ENCODE measurements around the gene MRPL41.

Gene MRPL41

GRCh38 chr9:137538058-137538457 is 13.6 kb upstream of the MRPL41 start:
- no peak for DNase-seq
- no peak overlapping the region for H3K18ac ChIP-seq (ENCODE audit: low read depth in 1 of 2, low read length in 2 of 2)
- H3K79me1 ChIP-seq (replicated peaks; ENCODE audit: low read length, poor library complexity, severe bottlenecking): peaks cover 4% of the 10 kb centered on the region
- H3K27me3 ChIP-seq (ENCODE audit: control insufficient read depth in 1 of 2, insufficient read depth in 1 of 2, low read length in 2 of 2): no peaks in the 10 kb centered on the region
- H2BK120ac ChIP-seq (ENCODE audit: low read depth, low read length): no peak overlapping the region
- H2BK5ac ChIP-seq (ENCODE audit: low read depth, low read length, poor library complexity, severe bottlenecking): no peak overlapping the region
- H3K4ac ChIP-seq (ENCODE audit: low read depth in 1 of 2, low read length in 2 of 2): no peak overlapping the region
- H3K4me3 ChIP-seq (ENCODE audit: insufficient read depth in 1 of 2, low read depth in 1 of 2, low read length in 2 of 2): no peak overlapping the region
- H2BK12ac ChIP-seq (ENCODE audit: low read length in 2 of 2): no peak overlapping the region
- no peak overlapping the region for H2AFZ ChIP-seq (ENCODE audit: low read depth, low read length)
- H3K23ac ChIP-seq (ENCODE audit: low read length in 2 of 2): no peak overlapping the region
- H3K4me1 ChIP-seq (ENCODE audit: control insufficient read depth, insufficient read depth, low read depth, low read length): peaks cover 3% of the 10 kb centered on the region
- H3K9ac ChIP-seq (ENCODE audit: low read length): no peak overlapping the region
- no peak overlapping the region for H3K4me2 ChIP-seq (ENCODE audit: low read length, poor library complexity, severe bottlenecking)
- H3K14ac ChIP-seq (ENCODE audit: low read length in 2 of 2): no peak overlapping the region
- WGBS: 98% methylated on average over 16 of the region's 16 CpGs
- H4K91ac ChIP-seq (ENCODE audit: low read length): no peak overlapping the region
- H2BK15ac ChIP-seq (ENCODE audit: low read depth, poor library complexity, severe bottlenecking): no peak overlapping the region
- H3K27ac ChIP-seq (ENCODE audit: low read length, poor library complexity, severe bottlenecking): no peak overlapping the region
- H2AK5ac ChIP-seq (ENCODE audit: low read length, severe bottlenecking): no peak overlapping the region
- no peak overlapping the region for H4K8ac ChIP-seq (ENCODE audit: low read length)
- H3K9me3 ChIP-seq (ENCODE audit: control insufficient read depth, low read length): no peaks in the 10 kb centered on the region
- peaks cover 0 to 21% of the 10 kb centered on the region in 2 experiments for H3K36me3 ChIP-seq (ENCODE audit: control insufficient read depth in 1 of 2, insufficient read depth in 2 of 2, low read depth in 1 of 2, low read length in 2 of 2)

- Histone ChIP-seq H3K27me3 (ENCODE audit: control insufficient read depth in 1 of 2, insufficient read depth in 1 of 2, low read length in 2 of 2) (no peaks in the 10 kb centered on the region), H2AFZ (ENCODE audit: low read depth, low read length) (no peak overlapping the region), H3K4me2 (ENCODE audit: low read length, poor library complexity, severe bottlenecking) (no peak overlapping the region), H3K4me1 (ENCODE audit: control insufficient read depth, insufficient read depth, low read depth, low read length) (no peaks in the 10 kb centered on the region), H2BK5ac (ENCODE audit: low read depth, low read length, poor library complexity, severe bottlenecking) (no peak overlapping the region), H3K27ac (ENCODE audit: low read length, poor library complexity, severe bottlenecking) (no peak overlapping the region), H3K4ac (ENCODE audit: low read depth in 1 of 2, low read length in 2 of 2) (no peak overlapping the region), H4K91ac (ENCODE audit: low read length) (no peak overlapping the region), H2BK15ac (ENCODE audit: low read depth, poor library complexity, severe bottlenecking) (no peak overlapping the region), H3K14ac (ENCODE audit: low read length in 2 of 2) (no peak overlapping the region), H3K36me3 (ENCODE audit: control insufficient read depth in 1 of 2, insufficient read depth in 2 of 2, low read depth in 1 of 2, low read length in 2 of 2) (peaks cover 0 to 29% of the 10 kb centered on the region in 2 experiments), H3K9me3 (ENCODE audit: control insufficient read depth, low read length) (no peaks in the 10 kb centered on the region), H3K9ac (ENCODE audit: low read length) (no peak overlapping the region), H2BK120ac (ENCODE audit: low read depth, low read length) (no peak overlapping the region), H3K23ac (ENCODE audit: low read length in 2 of 2) (no peak overlapping the region), H4K8ac (ENCODE audit: low read length) (no peak overlapping the region), H2BK12ac (ENCODE audit: low read length in 2 of 2) (no peak overlapping the region), H2AK5ac (ENCODE audit: low read length, severe bottlenecking) (no peak overlapping the region), H3K4me3 (ENCODE audit: insufficient read depth in 1 of 2, low read depth in 1 of 2, low read length in 2 of 2) (no peak overlapping the region), H3K18ac (ENCODE audit: low read depth in 1 of 2, low read length in 2 of 2) (no peak overlapping the region), H3K79me1 (replicated peaks; ENCODE audit: low read length, poor library complexity, severe bottlenecking) (no peaks in the 10 kb centered on the region)
- 94% methylated on average over 18 of the region's 18 CpGs for WGBS
- no peak for DNase-seq
Measured at GRCh38 chr9:137540536-137540935, 11.1 kb upstream of the MRPL41 start.

GRCh38 chr9:137542486-137542885 is 9.2 kb upstream of the MRPL41 start:
- Histone ChIP-seq H3K27ac (ENCODE audit: low read length, poor library complexity, severe bottlenecking) (no peak overlapping the region), H2AFZ (ENCODE audit: low read depth, low read length) (no peak overlapping the region), H3K4me2 (ENCODE audit: low read length, poor library complexity, severe bottlenecking) (no peak overlapping the region), H4K8ac (ENCODE audit: low read length) (no peak overlapping the region), H2BK5ac (ENCODE audit: low read depth, low read length, poor library complexity, severe bottlenecking) (no peak overlapping the region), H2BK12ac (ENCODE audit: low read length in 2 of 2) (no peak overlapping the region), H2BK120ac (ENCODE audit: low read depth, low read length) (no peak overlapping the region), H2AK5ac (ENCODE audit: low read length, severe bottlenecking) (no peak overlapping the region), H3K14ac (ENCODE audit: low read length in 2 of 2) (no peak overlapping the region), H2BK15ac (ENCODE audit: low read depth, poor library complexity, severe bottlenecking) (no peak overlapping the region), H3K23ac (ENCODE audit: low read length in 2 of 2) (no peak overlapping the region), H4K91ac (ENCODE audit: low read length) (no peak overlapping the region), H3K9ac (ENCODE audit: low read length) (no peak overlapping the region), H3K4me1 (ENCODE audit: control insufficient read depth, insufficient read depth, low read depth, low read length) (no peaks in the 10 kb centered on the region), H3K18ac (ENCODE audit: low read depth in 1 of 2, low read length in 2 of 2) (no peak overlapping the region), H3K4ac (ENCODE audit: low read depth in 1 of 2, low read length in 2 of 2) (no peak overlapping the region), H3K4me3 (ENCODE audit: insufficient read depth in 1 of 2, low read depth in 1 of 2, low read length in 2 of 2) (no peak overlapping the region), H3K27me3 (ENCODE audit: control insufficient read depth in 1 of 2, insufficient read depth in 1 of 2, low read length in 2 of 2) (no peaks in the 10 kb centered on the region), H3K36me3 (ENCODE audit: control insufficient read depth in 1 of 2, insufficient read depth in 2 of 2, low read depth in 1 of 2, low read length in 2 of 2) (peaks cover 0 to 37% of the 10 kb centered on the region in 2 experiments), H3K79me1 (replicated peaks; ENCODE audit: low read length, poor library complexity, severe bottlenecking) (no peaks in the 10 kb centered on the region), H3K9me3 (ENCODE audit: control insufficient read depth, low read length) (no peaks in the 10 kb centered on the region)
- DNase-seq: no peak
- WGBS: 91% methylated on average over 20 of the region's 20 CpGs

- Histone ChIP-seq H2BK120ac (ENCODE audit: low read depth, low read length) (no peak overlapping the region), H3K4me3 (ENCODE audit: insufficient read depth in 1 of 2, low read depth in 1 of 2, low read length in 2 of 2) (peak overlapping the region in 1 of 2 experiments; percentile 60), H4K8ac (ENCODE audit: low read length) (no peak overlapping the region), H2BK12ac (ENCODE audit: low read length in 2 of 2) (no peak overlapping the region), H3K9ac (ENCODE audit: low read length) (peak overlapping the region; percentile 88), H3K79me1 (replicated peaks; ENCODE audit: low read length, poor library complexity, severe bottlenecking) (no peaks in the 10 kb centered on the region), H3K36me3 (ENCODE audit: control insufficient read depth in 1 of 2, insufficient read depth in 2 of 2, low read depth in 1 of 2, low read length in 2 of 2) (peaks cover 0 to 33% of the 10 kb centered on the region in 2 experiments), H3K14ac (ENCODE audit: low read length in 2 of 2) (peak overlapping the region in 1 of 2 experiments; percentile 67), H3K27me3 (ENCODE audit: control insufficient read depth in 1 of 2, insufficient read depth in 1 of 2, low read length in 2 of 2) (no peaks in the 10 kb centered on the region), H3K23ac (ENCODE audit: low read length in 2 of 2) (peak overlapping the region in 1 of 2 experiments; percentile 5), H3K4me1 (ENCODE audit: control insufficient read depth, insufficient read depth, low read depth, low read length) (no peaks in the 10 kb centered on the region), H2AK5ac (ENCODE audit: low read length, severe bottlenecking) (no peak overlapping the region), H4K91ac (ENCODE audit: low read length) (no peak overlapping the region), H2BK5ac (ENCODE audit: low read depth, low read length, poor library complexity, severe bottlenecking) (no peak overlapping the region), H2AFZ (ENCODE audit: low read depth, low read length) (no peak overlapping the region), H3K27ac (ENCODE audit: low read length, poor library complexity, severe bottlenecking) (no peak overlapping the region), H3K4me2 (ENCODE audit: low read length, poor library complexity, severe bottlenecking) (no peak overlapping the region), H3K18ac (ENCODE audit: low read depth in 1 of 2, low read length in 2 of 2) (no peak overlapping the region), H3K4ac (ENCODE audit: low read depth in 1 of 2, low read length in 2 of 2) (no peak overlapping the region), H3K9me3 (ENCODE audit: control insufficient read depth, low read length) (no peaks in the 10 kb centered on the region), H2BK15ac (ENCODE audit: low read depth, poor library complexity, severe bottlenecking) (no peak overlapping the region)
- WGBS: 94% methylated on average over 25 of the region's 25 CpGs
- no peak for DNase-seq
Measured at GRCh38 chr9:137543237-137543963, 8.3 kb upstream of the MRPL41 start.
